Endothelial cell of umbilical vein (primary cell): Measurements from ENCODE around the gene MYO7B. TPM values are rescaled to one million over a fixed set of nuclear protein-coding genes. Genes with fewer than 3 reads are reported as not detected.

Experiments used
- BruUV-seq: library from RNA; stranded (reverse); fragments of 400-500 nt; replicated peaks from 2 replicates; lab custom pipeline; 2021; lab: Mats Ljungman, UMichigan
- CTCF ChIA-PET: fragments of 300-600, 350-600 bp; sonication (Branson Sonifier 250); formaldehyde crosslinking; loops from one replicate; lab custom pipeline; 2021; ENCODE audit warnings: antibody characterized with exemption, inconsistent platforms; lab: Charles Lee
- POLR2A ChIA-PET: fragments of 300-600, 350-600 bp; sonication (Branson Sonifier 250); formaldehyde crosslinking; loops from one replicate; lab custom pipeline; 2021; ENCODE audit warnings: antibody characterized with exemption, inconsistent platforms; lab: Charles Lee
- DNase-seq: peaks from one replicate; pipeline ENCODE4 v3.0.0-alpha.2; 2011; ENCODE audit warnings: low read depth, low spot score
- FAIRE-seq: peaks from 2 replicates; lab custom pipeline; 2011; peaks lifted over from hg19 to GRCh38; lab: Jason Lieb, UNC
- H2AFZ ChIP-seq: 2 replicates; pipeline ENCODE4 v1.6.0; 2012; ENCODE audit warnings: low read depth, low read length, control low read depth, inconsistent platforms
- H3K27ac ChIP-seq: 2 replicates; pipeline ENCODE4 v1.5.1; 2011; ENCODE audit warnings: low read depth, mild to moderate bottlenecking, control low read depth, low read length, moderate library complexity; ENCODE audit not compliant: insufficient read depth
- H3K27me3 ChIP-seq, 2 experiments: 2 replicates each; pipeline versions ENCODE4 v1.6.0 to v1.6.1; 2011; ENCODE audit warnings: low read length in 2 of 2, mixed read lengths in 1 of 2; ENCODE audit not compliant: control insufficient read depth in 2 of 2, insufficient read depth in 2 of 2
- H3K36me3 ChIP-seq, 2 experiments: 2 replicates in 1 of 2; 3 replicates in 1 of 2; pipeline ENCODE4 v1.5.1; 2011; ENCODE audit warnings: low read length in 2 of 2, mild to moderate bottlenecking in 1 of 2, moderate library complexity in 1 of 2; ENCODE audit not compliant: control insufficient read depth in 2 of 2, insufficient read depth in 2 of 2; ENCODE audit errors: extremely low read depth in 1 of 2
- H3K4me1 ChIP-seq: 3 replicates; pipeline ENCODE4 v1.5.1; 2011; ENCODE audit warnings: mild to moderate bottlenecking, low read length; ENCODE audit not compliant: control insufficient read depth, insufficient read depth; ENCODE audit errors: extremely low read depth
- H3K4me2 ChIP-seq: 2 replicates; pipeline ENCODE4 v1.6.1; 2011; ENCODE audit warnings: low read length, control low read depth, mixed read lengths; ENCODE audit not compliant: insufficient read depth
- H3K4me3 ChIP-seq, 3 experiments: fragments of 200-600 bp in 1 of 3; sonication (generic), shearing (Covaris generic) in 1 of 3; replicated peaks in 1 of 3; 2 replicates each; pipeline ENCODE4 v1.5.1; 2011 to 2016; ENCODE audit warnings: control low read depth in 3 of 3, low read length in 3 of 3, mild to moderate bottlenecking in 2 of 3, inconsistent platforms in 1 of 3, low read depth in 1 of 3, moderate library complexity in 1 of 3; ENCODE audit not compliant: insufficient read depth in 1 of 3
- H3K79me2 ChIP-seq: 2 replicates; pipeline ENCODE4 v1.6.0; 2012; ENCODE audit warnings: low read length, inconsistent platforms; ENCODE audit not compliant: control insufficient read depth, insufficient read depth
- H3K9ac ChIP-seq: replicated peaks from 2 replicates; pipeline ENCODE3; 2011; ENCODE audit warnings: low read length, control low read depth; ENCODE audit not compliant: insufficient read depth; ENCODE audit errors: extremely low read depth
- H3K9me1 ChIP-seq: replicated peaks from 3 replicates; pipeline ENCODE4 v1.6.0; 2011; ENCODE audit warnings: mild to moderate bottlenecking, low read length; ENCODE audit not compliant: control insufficient read depth, insufficient read depth; ENCODE audit errors: extremely low read depth
- H3K9me3 ChIP-seq: replicated peaks from 2 replicates; pipeline ENCODE4 v1.5.1; 2012; ENCODE audit warnings: low read length, inconsistent platforms; ENCODE audit not compliant: control insufficient read depth, insufficient read depth
- H4K20me1 ChIP-seq: replicated peaks from 2 replicates; pipeline ENCODE3; 2011; ENCODE audit warnings: mild to moderate bottlenecking, low read length; ENCODE audit not compliant: control insufficient read depth, insufficient read depth; ENCODE audit errors: extremely low read depth
- CTCF ChIP-seq, 2 donors: IDR thresholded peaks; 1 replicate in 1 of 2; 2 replicates in 1 of 2; pipeline ENCODE4 v1.5.1; 2011; ENCODE audit warnings: low read length in 2 of 2, mild to moderate bottlenecking in 2 of 2, moderate library complexity in 2 of 2, control low read depth in 1 of 2, inconsistent platforms in 1 of 2, low read depth in 1 of 2; ENCODE audit not compliant: insufficient read depth in 1 of 2; ENCODE audit errors: extremely low read depth in 1 of 2
- EZH2 ChIP-seq: IDR thresholded peaks from 2 replicates; pipeline ENCODE4 v1.6.1; 2012; ENCODE audit warnings: borderline replicate concordance, low read depth, mild to moderate bottlenecking, moderate library complexity, low read length, inconsistent platforms; ENCODE audit not compliant: severe bottlenecking
- FOS ChIP-seq: IDR thresholded peaks from 2 replicates; pipeline ENCODE4 v1.6.1; 2011; ENCODE audit warnings: mild to moderate bottlenecking, low read length, moderate library complexity, borderline replicate concordance; ENCODE audit not compliant: insufficient read depth
- GATA2 ChIP-seq: IDR thresholded peaks from 2 replicates; pipeline ENCODE4 v1.7.0; 2011; ENCODE audit warnings: low read depth, mild to moderate bottlenecking, moderate library complexity, mixed read lengths, low read length; ENCODE audit not compliant: insufficient read length, insufficient read depth
- JUN ChIP-seq: IDR thresholded peaks from 2 replicates; pipeline ENCODE4 v1.6.1; 2011; ENCODE audit warnings: borderline replicate concordance, low read depth; ENCODE audit not compliant: insufficient read length, insufficient read depth
- MAX ChIP-seq: IDR thresholded peaks from 2 replicates; pipeline ENCODE4 v1.6.1; 2011; ENCODE audit not compliant: insufficient read depth, insufficient read length
- MYC ChIP-seq: IDR thresholded peaks from one replicate; pipeline ENCODE4 v1.6.1; 2011; ENCODE audit warnings: mild to moderate bottlenecking, low read depth, low read length
- POLR2A ChIP-seq: IDR thresholded peaks from 2 replicates; pipeline ENCODE4 v1.6.1; 2012; ENCODE audit warnings: low read depth, mild to moderate bottlenecking, control low read depth, low read length
- POLR2AphosphoS5 ChIP-seq: IDR thresholded peaks from 2 replicates; pipeline ENCODE4 v1.6.1; 2012; ENCODE audit warnings: low read depth, mild to moderate bottlenecking, control low read depth, low read length, moderate library complexity; ENCODE audit not compliant: insufficient read depth
- dilution Hi-C: fragments of 300-500 bp; cut with MboI; formaldehyde crosslinking; loops from one replicate; pipeline ENCODE4 v1.15.0; 2019; ENCODE audit warnings: low sequenced_read_pairs; ENCODE audit not compliant: extremely low pct_ligation_motif_present
- intact Hi-C: fragments of 100-400 bp; cut with micrococcal nuclease; formaldehyde crosslinking; loops from one replicate; pipeline ENCODE4 v1.10.0; 2022
- polyA plus RNA-seq, 4 experiments: library from polyadenylated mRNA; depleted of rRNA in 3 of 4; stranded (reverse) in 3 of 4; unstranded in 1 of 4; fragments of >200 nt; gene quantifications; 2 replicates each; pipeline versions ENCODE4 v1.2.1 to v1.2.3, GENCODE V29; 2011 to 2012; ENCODE audit warnings: missing spikeins in 1 of 4
- total RNA-seq: library from RNA; stranded (reverse); gene quantifications from 2 replicates; pipeline ENCODE4 v1.2.3, GENCODE V29; 2021

Gene MYO7B
- total and polyA plus RNA-seq, 2 donors (not counting 3 experiments of a cell fraction or from before 2014, with no cell fraction given): 0.17 TPM; not detected in 1

GRCh38 chr2:127568128-127568527 lies 32.6 kb downstream of the MYO7B start:
- CTCF ChIA-PET: interaction anchor here (1.2 to 6.6 kb wide), 2 partner anchors 9 to 23 kb away, joined by 3 to 32 read pairs; no protein-coding TSS in a partner anchor
- H3K9ac ChIP-seq: no peak overlapping the region
- no peak overlapping the region for H3K4me2 ChIP-seq
- no peak overlapping the region for H2AFZ ChIP-seq
- H3K36me3 ChIP-seq: no peaks in the 10 kb centered on the region
- dilution Hi-C loops: no loop called here
- no peak for FAIRE-seq
- intact Hi-C loops: no loop called here
- H3K27me3 ChIP-seq: no peaks in the 10 kb centered on the region
- no TSS peak for BruUV-seq
- no peaks in the 10 kb centered on the region for H3K79me2 ChIP-seq
- no peaks in the 10 kb centered on the region for H3K9me1 ChIP-seq
- TF ChIP-seq POLR2A: no peak
- TF ChIP-seq JUN: no peak
- no peak for TF ChIP-seq POLR2AphosphoS5
- TF ChIP-seq CTCF (IDR thresholded peaks at IDR 0.05; ENCODE audit: extremely low read depth in 1 of 2, insufficient read depth in 1 of 2, low read depth in 1 of 2, low read length in 2 of 2): no peak
- no peak for TF ChIP-seq MAX
- no peak for TF ChIP-seq GATA2
- no peak for TF ChIP-seq EZH2
- no peak for TF ChIP-seq FOS
- no peak for TF ChIP-seq MYC
- no peak overlapping the region for H3K27ac ChIP-seq
- H3K4me1 ChIP-seq: peaks cover 5% of the 10 kb centered on the region
- POLR2A ChIA-PET: no interaction called here
- no peaks in the 10 kb centered on the region for H3K9me3 ChIP-seq
- H3K4me3 ChIP-seq: no peak overlapping the region
- no peak for DNase-seq
- no peaks in the 10 kb centered on the region for H4K20me1 ChIP-seq
